Endothelial cell of umbilical vein (primary cell): ENCODE data around the gene PLXNC1.

Experiments used
- CTCF ChIP-seq, 2 donors: IDR thresholded peaks; 1 replicate in 1 of 2; 2 replicates in 1 of 2; pipeline ENCODE4 v1.5.1; 2011; ENCODE audit warnings: low read length in 2 of 2, mild to moderate bottlenecking in 2 of 2, moderate library complexity in 2 of 2, control low read depth in 1 of 2, inconsistent platforms in 1 of 2, low read depth in 1 of 2; ENCODE audit not compliant: insufficient read depth in 1 of 2; ENCODE audit errors: extremely low read depth in 1 of 2
- POLR2A ChIP-seq: IDR thresholded peaks from 2 replicates; pipeline ENCODE4 v1.6.1; 2012; ENCODE audit warnings: low read depth, mild to moderate bottlenecking, control low read depth, low read length
- POLR2AphosphoS5 ChIP-seq: IDR thresholded peaks from 2 replicates; pipeline ENCODE4 v1.6.1; 2012; ENCODE audit warnings: low read depth, mild to moderate bottlenecking, control low read depth, low read length, moderate library complexity; ENCODE audit not compliant: insufficient read depth

- no peak for TF ChIP-seq CTCF (IDR thresholded peaks at IDR 0.05; ENCODE audit: extremely low read depth in 1 of 2, insufficient read depth in 1 of 2, low read depth in 1 of 2, low read length in 2 of 2)
- no peak for TF ChIP-seq POLR2AphosphoS5
- no peak for TF ChIP-seq POLR2A
Measured at GRCh38 chr12:94173660-94174265, 25.4 kb downstream of the PLXNC1 start.
